IMR-90 (cell line): ENCODE measurements around the gene CCDC117. TPM values are rescaled to one million over a fixed set of nuclear protein-coding genes. Genes with fewer than 3 reads are reported as not detected.

Source experiments
- ATAC-seq: fragments of 200-7000 bp; cut with Tn5 transposase; 2 replicates; pipeline ENCODE4 v1.9.1; 2020; ENCODE audit warnings: low read depth, mild to moderate bottlenecking, moderate library complexity
- Bru-seq: library from RNA; stranded (reverse); fragments of 400-500 nt; gene quantifications from one replicate; lab custom pipeline; 2021; lab: Mats Ljungman, UMichigan
- BruChase-seq, 2 experiments: library from RNA; stranded (reverse); fragments of 400-500 nt; gene quantifications; one replicate each; lab custom pipeline; 2021; lab: Mats Ljungman, UMichigan
- BruUV-seq: library from RNA; stranded (reverse); fragments of 400-500 nt; replicated peaks from 2 replicates; lab custom pipeline; 2021; lab: Mats Ljungman, UMichigan
- CTCF ChIA-PET: fragments of 300-600 bp; formaldehyde crosslinking; extraction: SDS; loops from one replicate; lab custom pipeline; 2021; ENCODE audit warnings: antibody characterized with exemption; lab: Yijun Ruan, JAX
- POLR2A ChIA-PET: fragments of 300-600 bp; sonication (Branson Sonifier 250); formaldehyde crosslinking; loops from one replicate; lab custom pipeline; 2022; ENCODE audit warnings: antibody characterized with exemption; ENCODE audit not compliant: unreplicated experiment; lab: Charles Lee
- DNase-seq: peaks from one replicate; pipeline ENCODE4 v3.0.0; 2013
- H2AFZ ChIP-seq: replicated peaks from 2 replicates; pipeline ENCODE3; 2013; ENCODE audit warnings: low read length, mild to moderate bottlenecking; ENCODE audit not compliant: poor library complexity
- H2AK5ac ChIP-seq: 2 replicates; pipeline ENCODE4 v1.6.1; 2013; ENCODE audit warnings: low read depth, low read length, inconsistent platforms
- H2AK9ac ChIP-seq: replicated peaks from 2 replicates; pipeline ENCODE3; 2013; ENCODE audit warnings: mild to moderate bottlenecking, low read depth, low read length, moderate library complexity; ENCODE audit not compliant: poor library complexity
- H2BK120ac ChIP-seq: 2 replicates; pipeline ENCODE4 v1.6.1; 2013; ENCODE audit warnings: low read depth, low read length, inconsistent platforms
- H2BK15ac ChIP-seq: 3 replicates; pipeline ENCODE4 v1.6.1; 2013; ENCODE audit warnings: low read depth, low read length, inconsistent platforms
- H2BK20ac ChIP-seq: 2 replicates; pipeline ENCODE4 v1.6.1; 2013; ENCODE audit warnings: low read depth, mild to moderate bottlenecking, inconsistent platforms, low read length, moderate library complexity
- H2BK5ac ChIP-seq: 2 replicates; pipeline ENCODE4 v1.6.1; 2013; ENCODE audit warnings: mild to moderate bottlenecking, low read depth, low read length, inconsistent platforms; ENCODE audit not compliant: poor library complexity, severe bottlenecking
- H3K14ac ChIP-seq: replicated peaks from 2 replicates; pipeline ENCODE4 v1.6.1; 2013; ENCODE audit warnings: low read depth, low read length, inconsistent platforms
- H3K18ac ChIP-seq: 2 replicates; pipeline ENCODE4 v1.6.1; 2013; ENCODE audit warnings: low read depth, low read length, control low read depth
- H3K23ac ChIP-seq: 2 replicates; pipeline ENCODE4 v1.6.1; 2013; ENCODE audit warnings: low read depth, low read length, inconsistent platforms
- H3K27ac ChIP-seq: 2 replicates; pipeline ENCODE4 v1.5.1; 2013; ENCODE audit warnings: mild to moderate bottlenecking, control low read depth, low read length; ENCODE audit not compliant: insufficient read depth
- H3K27me3 ChIP-seq: 2 replicates; pipeline ENCODE4 v1.6.1; 2013; ENCODE audit warnings: low read length; ENCODE audit not compliant: control insufficient read depth, insufficient read depth
- H3K36me3 ChIP-seq: 2 replicates; pipeline ENCODE4 v1.6.1; 2013; ENCODE audit warnings: low read length, mixed read lengths; ENCODE audit not compliant: control insufficient read depth, insufficient read depth
- H3K4ac ChIP-seq: 2 replicates; pipeline ENCODE4 v1.6.1; 2013; ENCODE audit warnings: low read depth, low read length, inconsistent platforms
- H3K4me1 ChIP-seq: 2 replicates; pipeline ENCODE4 v1.6.1; 2013; ENCODE audit warnings: low read length, mixed read lengths; ENCODE audit not compliant: control insufficient read depth, insufficient read depth
- H3K4me2 ChIP-seq: 2 replicates; pipeline ENCODE4 v1.6.1; 2013; ENCODE audit warnings: low read depth, mild to moderate bottlenecking, control low read depth, low read length, moderate library complexity
- H3K4me3 ChIP-seq: 2 replicates; pipeline ENCODE4 v1.5.1; 2013; ENCODE audit warnings: low read depth, mild to moderate bottlenecking, control low read depth, low read length, moderate library complexity; ENCODE audit not compliant: insufficient read depth
- H3K56ac ChIP-seq: 2 replicates; pipeline ENCODE4 v1.6.1; 2013; ENCODE audit warnings: low read length, inconsistent platforms; ENCODE audit not compliant: insufficient read depth; ENCODE audit errors: extremely low read depth
- H3K79me1 ChIP-seq, 2 experiments: 2 replicates each; pipeline ENCODE4 v1.6.1; 2013; ENCODE audit warnings: low read length in 2 of 2, inconsistent platforms in 1 of 2, low read depth in 1 of 2
- H3K9ac ChIP-seq: 2 replicates; pipeline ENCODE4 v1.6.1; 2013; ENCODE audit warnings: low read depth, low read length, control low read depth
- H3K9me1 ChIP-seq: 2 replicates; pipeline ENCODE4 v1.6.1; 2013; ENCODE audit warnings: low read length, inconsistent platforms; ENCODE audit not compliant: insufficient read depth
- H3K9me3 ChIP-seq: 2 replicates; pipeline ENCODE4 v1.6.1; 2013; ENCODE audit warnings: low read length; ENCODE audit not compliant: control insufficient read depth, insufficient read depth
- H4K20me1 ChIP-seq: 2 replicates; pipeline ENCODE4 v1.6.1; 2013; ENCODE audit warnings: low read length, inconsistent platforms; ENCODE audit not compliant: insufficient read depth
- H4K5ac ChIP-seq: 2 replicates; pipeline ENCODE4 v1.6.1; 2013; ENCODE audit warnings: mild to moderate bottlenecking, low read depth, low read length, control low read depth
- H4K8ac ChIP-seq, 2 experiments: 2 replicates each; pipeline ENCODE4 v1.6.1; 2013; ENCODE audit warnings: low read depth in 2 of 2, low read length in 2 of 2, control low read depth in 1 of 2, inconsistent platforms in 1 of 2
- H4K91ac ChIP-seq: 2 replicates; pipeline ENCODE4 v1.6.1; 2013; ENCODE audit warnings: low read depth, low read length, inconsistent platforms; ENCODE audit not compliant: insufficient read depth
- CHD1 ChIP-seq: IDR thresholded peaks from 2 replicates; pipeline ENCODE4 v1.6.1; 2012; ENCODE audit warnings: low read depth, low read length, improper control_type of control experiment
- FOS ChIP-seq: fragments of 150-350 bp; IDR thresholded peaks from 2 replicates; pipeline ENCODE4 v1.6.1; 2016; ENCODE audit warnings: low read depth, low read length
- MAZ ChIP-seq: IDR thresholded peaks from 2 replicates; pipeline ENCODE4 v1.6.1; 2012; ENCODE audit warnings: low read depth, mild to moderate bottlenecking, low read length, improper control_type of control experiment, moderate library complexity, borderline replicate concordance
- MXI1 ChIP-seq: IDR thresholded peaks from 2 replicates; pipeline ENCODE4 v1.6.1; 2012; ENCODE audit warnings: low read depth, mild to moderate bottlenecking, low read length, moderate library complexity, borderline replicate concordance
- NFE2L2 ChIP-seq: fragments of 150-350 bp; IDR thresholded peaks from 2 replicates; pipeline ENCODE4 v1.6.1; 2016; ENCODE audit warnings: low read depth, mild to moderate bottlenecking, low read length
- POLR2A ChIP-seq: IDR thresholded peaks from 2 replicates; pipeline ENCODE4 v1.6.1; 2012; ENCODE audit warnings: mild to moderate bottlenecking, low read depth, low read length
- RAD21 ChIP-seq: IDR thresholded peaks from 2 replicates; pipeline ENCODE4 v1.6.1; 2012; ENCODE audit warnings: low read length, improper control_type of control experiment
- RFX5 ChIP-seq: IDR thresholded peaks from 2 replicates; pipeline ENCODE4 v1.8.0; 2012; ENCODE audit warnings: low read depth, mild to moderate bottlenecking, low read length, moderate library complexity
- SMC3 ChIP-seq: fragments of 150-350 bp; IDR thresholded peaks from 2 replicates; pipeline ENCODE4 v1.6.1; 2016; ENCODE audit warnings: low read depth, mild to moderate bottlenecking, antibody characterized with exemption, low read length, moderate library complexity
- WGBS, 2 experiments: methylation state at CpG; one replicate each; pipeline versions ENCODE4 v1.1.5 to v1.1.7; 2013; ENCODE audit warnings: missing lambda C conversion rate in 2 of 2; ENCODE audit not compliant: insufficient read length in 1 of 2; ENCODE audit errors: extremely low coverage in 2 of 2; 5-methylcytosine and 5-hydroxymethylcytosine counted together
- dilution Hi-C: fragments of 300-500 bp; cut with HindIII; formaldehyde crosslinking; loops from one replicate; pipeline ENCODE4 v1.14.3; 2018; ENCODE audit warnings: low sequenced_read_pairs; ENCODE audit not compliant: unreplicated experiment
- in situ Hi-C: fragments of 300-500 bp; cut with MboI; formaldehyde crosslinking; loops from 3 replicates; pipeline ENCODE4 v1.14.3; 2019; ENCODE audit warnings: low sequenced_read_pairs, inconsistent platforms, mixed read lengths
- intact Hi-C: fragments of 100-400 bp; cut with micrococcal nuclease; formaldehyde crosslinking; loops from 2 replicates; pipeline ENCODE4 v1.10.0; 2022
- long read RNA-seq: library from polyadenylated mRNA; unstranded; transcript quantifications from one replicate; pipeline ENCODE4 v2.0.0, GENCODE V29; 2021; ENCODE audit not compliant: unreplicated experiment
- polyA plus RNA-seq, 3 experiments: library from polyadenylated mRNA; depleted of rRNA; stranded (reverse); fragments of >200 nt; gene quantifications; 2 replicates each; pipeline ENCODE4 v1.2.3, GENCODE V29; 2012; ENCODE audit warnings: low replicate concordance in 1 of 3
- total RNA-seq: library from RNA; depleted of rRNA; stranded (reverse); fragments of >200 nt; gene quantifications from 2 replicates; pipeline ENCODE4 v1.2.3, GENCODE V29; 2012; rRNA removed
- TF ChIP-seq, protein P1 (sequence below): fragments of 150-350 bp; IDR thresholded peaks from 2 replicates; pipeline ENCODE4 v1.6.1; 2017; ENCODE audit warnings: mild to moderate bottlenecking, antibody characterized with exemption, low read length, low read depth
- TF ChIP-seq, protein P2 (sequence below): fragments of 150-350 bp; IDR thresholded peaks from 2 replicates; pipeline ENCODE4 v1.6.1; 2016; ENCODE audit warnings: low read depth, mild to moderate bottlenecking, low read length, moderate library complexity, borderline replicate concordance

The CCDC117 gene, protein sequence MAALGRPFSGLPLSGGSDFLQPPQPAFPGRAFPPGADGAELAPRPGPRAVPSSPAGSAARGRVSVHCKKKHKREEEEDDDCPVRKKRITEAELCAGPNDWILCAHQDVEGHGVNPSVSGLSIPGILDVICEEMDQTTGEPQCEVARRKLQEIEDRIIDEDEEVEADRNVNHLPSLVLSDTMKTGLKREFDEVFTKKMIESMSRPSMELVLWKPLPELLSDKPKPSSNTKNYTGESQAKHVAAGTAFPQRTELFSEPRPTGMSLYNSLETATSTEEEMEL
- total RNA-seq (7.0 and 15.6 TPM in 2 replicates), polyA plus RNA-seq (2012; rRNA removed) (4.2 and 5.9 TPM in 2 replicates), Bru-seq, nascent RNA (percentile 76 among the genes with signal in this experiment), BruChase-seq, experiment 1, labeled RNA remaining after a 6-hour chase (percentile 77 among the genes with signal in this experiment), BruChase-seq, experiment 2, labeled RNA remaining after a 2-hour chase (percentile 88 among the genes with signal in this experiment)
- polyA plus RNA-seq (2012; cell fraction: cytosol; rRNA removed): 1.4 and 1.7 TPM in 2 replicates
- polyA plus RNA-seq (2012; cell fraction: nucleus; rRNA removed; ENCODE audit: low replicate concordance): 0.91 and 3.1 TPM in 2 replicates
- long read RNA-seq, transcript CCDC117-201 (5 exons, 3,985 nt): major isoform, 21 of 33 reads
- long read RNA-seq, partial matches to known transcripts: 3 of 33 reads
- long read RNA-seq, other reads (novel, unspliced or antisense): 9 of 33 reads

DNA sequence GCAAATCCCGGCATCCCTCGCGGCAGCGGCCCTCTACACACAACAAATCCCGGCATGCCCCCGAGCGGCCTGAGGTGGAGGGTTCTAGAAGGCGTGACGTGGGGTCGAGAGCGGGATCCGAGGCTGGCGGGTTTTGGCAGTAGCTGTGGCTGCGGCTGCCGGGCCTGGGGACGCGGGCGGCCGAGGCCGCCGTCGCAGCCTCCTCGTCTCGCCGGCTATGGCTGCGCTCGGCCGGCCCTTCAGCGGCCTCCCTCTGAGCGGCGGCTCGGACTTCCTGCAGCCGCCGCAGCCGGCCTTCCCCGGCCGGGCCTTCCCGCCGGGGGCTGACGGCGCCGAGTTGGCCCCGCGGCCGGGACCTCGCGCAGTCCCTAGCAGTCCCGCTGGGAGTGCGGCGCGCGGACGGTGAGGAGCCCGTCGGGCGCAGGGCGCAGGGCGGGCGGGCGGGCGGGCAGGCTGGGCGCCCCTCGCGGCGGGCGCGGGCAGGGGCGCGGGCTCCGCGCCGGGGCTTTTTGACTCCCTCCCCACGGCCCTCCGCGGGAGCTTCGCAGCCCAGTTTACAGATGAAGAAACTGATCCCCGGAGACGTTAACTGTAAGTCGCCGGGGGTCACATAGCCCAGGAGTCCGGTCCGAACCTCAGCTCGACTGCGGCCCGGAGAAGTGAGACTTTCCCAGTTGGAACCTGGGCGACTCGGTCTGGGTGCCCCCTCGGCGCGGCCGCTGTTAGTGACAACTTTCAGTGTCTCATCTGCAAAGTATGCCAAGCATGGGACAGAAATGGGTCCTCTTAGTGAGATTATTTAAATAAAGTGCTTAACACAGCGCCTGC, at the start of gene CCDC117:
CCDC117 (plus strand) TSS at position 63 of the 828 bp plus-strand sequence; CDS start at position 218, 155 bp downstream.
- H2AFZ ChIP-seq: peak within 1 kb of the TSS; percentile 95
- peak within 1 kb of the TSS; percentile 71 for H4K5ac ChIP-seq
- peak within 1 kb of the TSS; percentile 67 for H3K56ac ChIP-seq
- H3K4ac ChIP-seq: peak within 1 kb of the TSS; percentile 38
- ATAC-seq (peak; percentile 95), DNase-seq (peak; percentile 95)
- dilution Hi-C loops (no loop called here), intact Hi-C loops (loop anchor here (5.0 kb wide), 3 partner anchors 61 to 166 kb away; partner anchors contain the start of gene TTC28), in situ Hi-C loops (no loop called here)
- peak within 1 kb of the TSS; percentile 21 for H4K91ac ChIP-seq
- peak within 1 kb of the TSS; percentile 84 for H2BK5ac ChIP-seq
- peaks cover 3% of the 10 kb centered on the region; the same call in 1 of the 2 replicates for H3K9me1 ChIP-seq
- H2AK9ac ChIP-seq: peak within 1 kb of the TSS; percentile 65
- ChIA-PET CTCF (interaction anchor here (0.6 kb wide), 2 partner anchors 18 to 211 kb away, joined by 3 to 7 read pairs; no protein-coding TSS in a partner anchor), POLR2A (interaction anchor here (0.7 to 0.9 kb wide), 2 partner anchors 22 to 28 kb away, joined by 3 to 4 read pairs; partner anchors contain the start of gene XBP1)
- no TSS peak for BruUV-seq
- peak within 1 kb of the TSS; percentile 61 for H3K9ac ChIP-seq
- H3K4me2 ChIP-seq: peak within 1 kb of the TSS; percentile 89
- H2AK5ac ChIP-seq: peak within 1 kb of the TSS; percentile 53
- peaks cover 23% of the 10 kb centered on the region for H4K20me1 ChIP-seq
- 1% methylated on average over 40 of the region's 92 CpGs; no CpG with 5 or more reads in 1 of the 2 experiments for WGBS, 2 experiments
- peak within 1 kb of the TSS; percentile 21; the same call in 1 of the 2 replicates for H2BK20ac ChIP-seq
- no peaks in the 10 kb centered on the region for H3K4me1 ChIP-seq
- H4K8ac ChIP-seq: peak within 1 kb of the TSS; percentile 52 to 96
- H3K79me1 ChIP-seq: peaks cover 14 to 38% of the 10 kb centered on the region in 2 experiments
- peak within 1 kb of the TSS; percentile 61 for H3K4me3 ChIP-seq
- peaks cover 2% of the 10 kb centered on the region; the same call in 1 of the 2 replicates for H3K9me3 ChIP-seq
- H2BK120ac ChIP-seq: peak within 1 kb of the TSS; percentile 64
- peaks cover 15% of the 10 kb centered on the region for H3K36me3 ChIP-seq
- H3K18ac ChIP-seq: peak within 1 kb of the TSS; percentile 75
- peak within 1 kb of the TSS; percentile 88; the same call in 1 of the 3 replicates for H2BK15ac ChIP-seq
- H3K27ac ChIP-seq: peak within 1 kb of the TSS; percentile 79
- H3K27me3 ChIP-seq: no peaks in the 10 kb centered on the region
- H3K23ac ChIP-seq: peak within 1 kb of the TSS; percentile 57
- H3K14ac ChIP-seq: peak within 1 kb of the TSS; percentile 29
- TF ChIP-seq, protein P1, sequence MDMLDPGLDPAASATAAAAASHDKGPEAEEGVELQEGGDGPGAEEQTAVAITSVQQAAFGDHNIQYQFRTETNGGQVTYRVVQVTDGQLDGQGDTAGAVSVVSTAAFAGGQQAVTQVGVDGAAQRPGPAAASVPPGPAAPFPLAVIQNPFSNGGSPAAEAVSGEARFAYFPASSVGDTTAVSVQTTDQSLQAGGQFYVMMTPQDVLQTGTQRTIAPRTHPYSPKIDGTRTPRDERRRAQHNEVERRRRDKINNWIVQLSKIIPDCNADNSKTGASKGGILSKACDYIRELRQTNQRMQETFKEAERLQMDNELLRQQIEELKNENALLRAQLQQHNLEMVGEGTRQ: 0 out of 2 replicates have a peak, but pooled peaks have one; percentile 6
- TF ChIP-seq, protein P2, sequence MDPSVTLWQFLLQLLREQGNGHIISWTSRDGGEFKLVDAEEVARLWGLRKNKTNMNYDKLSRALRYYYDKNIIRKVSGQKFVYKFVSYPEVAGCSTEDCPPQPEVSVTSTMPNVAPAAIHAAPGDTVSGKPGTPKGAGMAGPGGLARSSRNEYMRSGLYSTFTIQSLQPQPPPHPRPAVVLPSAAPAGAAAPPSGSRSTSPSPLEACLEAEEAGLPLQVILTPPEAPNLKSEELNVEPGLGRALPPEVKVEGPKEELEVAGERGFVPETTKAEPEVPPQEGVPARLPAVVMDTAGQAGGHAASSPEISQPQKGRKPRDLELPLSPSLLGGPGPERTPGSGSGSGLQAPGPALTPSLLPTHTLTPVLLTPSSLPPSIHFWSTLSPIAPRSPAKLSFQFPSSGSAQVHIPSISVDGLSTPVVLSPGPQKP: no peak
- TF ChIP-seq NFE2L2 (no peak), RAD21 (no peak; the same call in 1 of the 2 replicates), FOS (no peak), MAZ (peak; percentile 62), MXI1 (peak; percentile 68; the same call in 1 of the 2 replicates), POLR2A (peak; percentile 71; the same call in 1 of the 2 replicates), RFX5 (no peak), CHD1 (no peak), SMC3 (no peak)
